ENCODE measurements around the gene KCNJ16.

GRCh38 chr17:70105641-70106040 is 30.6 kb downstream of the KCNJ16 start:
- TF ChIP-seq CTCF (IDR thresholded peaks at IDR 0.05 in 4 of 5, conservative IDR thresholded peaks at IDR 0.05 in 1 of 5): no peak
- TF ChIP-seq POLR2A (IDR thresholded peaks at IDR 0.05): no peak

All from gastrocnemius medialis (tissue), 4 donors.